ENCODE results near the gene TRIM46. TPM values are rescaled to one million over a fixed set of nuclear protein-coding genes. Genes with fewer than 3 reads are reported as not detected.

The TRIM46 gene
- total RNA-seq, 8 experiments from 2014 or later: 0.20 to 20.2 (median 11.4) TPM

DNA sequence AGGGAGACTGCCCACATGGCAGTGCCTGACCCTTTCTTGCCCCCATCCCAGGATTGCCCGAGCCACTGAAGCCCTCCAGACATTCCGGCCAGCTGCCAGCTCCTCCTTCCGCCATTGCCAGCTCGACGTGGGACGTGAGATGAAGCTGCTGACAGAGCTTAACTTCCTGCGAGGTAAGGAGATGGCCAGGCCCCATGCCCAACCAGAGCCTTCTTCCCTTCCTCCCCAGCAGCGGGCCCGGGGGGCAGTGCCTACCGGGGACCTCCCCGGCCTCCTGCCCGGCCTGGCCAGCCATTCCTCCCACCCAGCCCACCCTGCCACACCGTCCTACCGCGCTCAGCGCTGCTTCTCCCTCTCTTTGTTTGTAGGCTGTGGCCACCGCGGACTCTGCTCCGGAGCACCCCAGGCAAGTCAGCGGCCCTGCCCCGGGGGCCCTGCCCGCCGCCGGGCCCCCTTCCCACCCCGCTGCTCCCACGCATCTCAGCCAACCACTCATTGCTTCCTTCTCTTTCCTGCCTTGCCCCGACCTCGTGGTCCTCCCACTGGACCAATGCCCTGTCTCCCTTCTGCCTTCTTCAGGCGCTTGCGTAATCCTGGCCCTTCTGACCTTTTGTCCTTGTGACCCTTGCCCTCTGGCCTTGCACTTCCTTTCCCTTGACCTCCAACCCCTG lies 4.9 kb downstream of the TRIM46 start:
- ATAC-seq (replicated peaks in 6 of 8): no peak
- in situ Hi-C loops (cut with MboI; ENCODE audit: low pct_unique_long_range_greater_than_20kb in 2 of 9, low sequenced_read_pairs in 9 of 9, unreplicated experiment in 9 of 9): no loop called here
- Histone ChIP-seq H3K4me3 (no peak overlapping the region), H3K27ac (no peak overlapping the region), H3K4me1 (replicated peaks in 1 of 2) (peaks cover 10 to 11% of the 10 kb centered on the region in 2 donors)
- 67 to 100% (median 95%) methylated on average over 1 to 11 of the region's 30 CpGs; no CpG with 5 or more reads in 4 of the 10 experiments for whole genome bisulfite sequencing, 10 experiments

DNA sequence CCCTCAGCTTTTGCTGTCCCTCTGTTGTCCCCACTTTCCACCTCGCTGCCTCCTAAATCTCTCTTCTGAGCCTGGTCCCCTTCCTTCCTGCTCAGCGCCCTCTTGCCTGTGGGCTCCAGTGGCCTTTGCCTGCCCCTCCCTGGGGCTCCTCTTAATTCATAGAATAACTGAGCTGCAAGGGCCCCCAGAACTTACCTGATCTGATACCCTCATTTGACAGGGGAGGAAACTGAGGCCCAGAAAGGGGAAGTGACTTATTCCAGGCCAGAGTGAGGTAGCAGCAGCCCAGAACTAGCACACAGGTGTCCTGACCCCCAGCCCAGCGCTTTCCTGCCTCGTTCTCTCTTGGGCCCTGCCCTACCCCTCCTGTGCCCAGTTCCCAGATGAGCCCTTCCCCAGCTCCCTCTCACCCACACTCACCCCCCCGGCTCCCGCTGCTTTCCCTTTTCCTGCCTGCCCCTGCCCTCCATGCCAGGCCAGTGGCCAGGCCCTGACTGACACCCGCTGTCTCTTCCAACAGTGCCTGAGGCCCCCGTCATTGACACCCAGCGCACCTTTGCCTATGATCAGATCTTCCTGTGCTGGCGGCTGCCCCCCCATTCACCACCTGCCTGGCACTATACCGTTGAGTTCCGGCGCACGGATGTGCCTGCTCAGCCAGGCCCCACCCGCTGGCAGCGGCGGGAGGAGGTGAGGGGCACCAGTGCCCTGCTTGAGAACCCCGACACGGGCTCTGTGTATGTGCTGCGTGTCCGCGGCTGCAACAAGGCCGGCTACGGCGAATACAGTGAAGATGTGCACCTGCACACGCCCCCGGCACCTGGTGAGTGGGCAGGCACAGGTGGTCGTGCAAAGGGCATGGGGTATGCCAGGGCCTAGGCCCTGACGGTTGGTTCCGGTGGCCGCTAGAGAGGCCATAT lies 5.7 kb downstream of the TRIM46 start:
- 71 to 100% (median 98%) methylated on average over 1 to 20 of the region's 31 CpGs; no CpG with 5 or more reads in 2 of the 10 experiments for WGBS, 10 experiments
- ATAC-seq (replicated peaks in 6 of 8): no peak
- in situ Hi-C loops (cut with MboI; ENCODE audit: low pct_unique_long_range_greater_than_20kb in 2 of 9, low sequenced_read_pairs in 9 of 9, unreplicated experiment in 9 of 9): no loop called here
- Histone ChIP-seq H3K27ac (no peak overlapping the region), H3K4me3 (no peak overlapping the region), H3K4me1 (replicated peaks in 1 of 2) (peaks cover 10 to 11% of the 10 kb centered on the region in 2 donors)

DNA sequence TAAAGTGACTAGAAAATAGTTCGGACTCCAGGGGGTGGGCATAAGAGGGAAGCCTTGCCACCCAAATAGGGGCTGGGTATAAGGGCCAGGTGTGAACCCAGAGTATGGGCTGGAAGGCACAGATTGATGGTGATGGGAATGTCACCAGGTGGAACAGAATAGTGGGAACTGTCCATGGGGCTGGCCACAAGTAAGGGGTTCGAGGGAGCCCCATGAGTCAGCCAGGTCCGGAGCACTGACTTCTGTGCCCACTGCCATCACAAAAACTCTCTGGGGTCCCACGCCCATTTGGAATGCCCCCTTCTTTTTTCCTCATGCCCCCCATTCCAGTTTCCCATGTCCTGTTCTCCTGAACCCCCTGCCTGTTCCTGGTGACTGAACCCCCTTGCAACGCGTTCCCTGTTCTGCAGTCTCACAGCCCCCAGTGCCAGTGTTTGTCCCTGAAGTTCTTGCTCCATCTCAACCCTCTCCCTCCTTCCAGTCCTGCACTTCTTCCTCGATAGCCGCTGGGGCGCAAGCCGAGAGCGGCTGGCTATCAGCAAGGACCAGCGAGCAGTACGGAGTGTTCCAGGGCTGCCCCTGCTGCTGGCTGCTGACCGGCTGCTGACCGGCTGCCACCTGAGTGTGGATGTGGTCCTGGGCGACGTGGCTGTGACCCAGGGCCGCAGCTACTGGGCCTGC lies 7.9 kb downstream of the TRIM46 start:
- in situ Hi-C loops (cut with MboI; ENCODE audit: low pct_unique_long_range_greater_than_20kb in 2 of 9, low sequenced_read_pairs in 9 of 9, unreplicated experiment in 9 of 9): no loop called here
- Histone ChIP-seq H3K4me3 (no peak overlapping the region), H3K4me1 (replicated peaks in 1 of 2) (peaks cover 0 to under 1% of the 10 kb centered on the region in 2 donors), H3K27ac (no peak overlapping the region)
- no peak for ATAC-seq (replicated peaks in 6 of 8)
- WGBS, 10 experiments: 42 to 100% (median 99%) methylated on average over 3 to 14 of the region's 18 CpGs; no CpG with 5 or more reads in 5 of the 10 experiments

DNA sequence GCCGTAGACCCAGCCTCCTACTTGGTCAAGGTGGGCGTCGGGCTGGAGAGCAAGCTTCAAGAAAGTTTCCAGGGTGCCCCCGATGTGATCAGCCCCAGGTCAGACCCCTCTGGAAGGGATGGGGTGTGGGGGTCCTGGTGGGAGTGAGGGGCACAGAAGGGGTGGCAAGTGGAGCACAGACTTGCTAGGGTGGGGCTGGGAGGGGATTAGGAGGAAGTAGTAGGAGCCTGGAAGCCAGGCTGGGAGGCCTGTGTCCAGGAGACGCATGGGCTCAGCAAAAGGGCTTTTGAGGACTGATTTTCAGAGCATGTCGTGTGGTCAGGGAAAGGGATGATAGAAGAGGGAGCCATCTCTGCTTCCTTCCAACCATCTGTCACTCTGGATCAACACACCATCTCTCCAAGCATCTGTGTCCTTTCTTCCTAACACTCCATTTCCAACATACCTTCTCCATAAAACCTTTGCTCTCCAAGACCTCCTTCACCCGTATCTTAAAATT lies 8.5 kb downstream of the TRIM46 start:
- H3K4me3 ChIP-seq: no peak overlapping the region
- ATAC-seq (replicated peaks in 6 of 8): no peak
- no peak overlapping the region for H3K27ac ChIP-seq
- in situ Hi-C loops (cut with MboI; ENCODE audit: low pct_unique_long_range_greater_than_20kb in 2 of 9, low sequenced_read_pairs in 9 of 9, unreplicated experiment in 9 of 9): no loop called here
- H3K4me1 ChIP-seq (replicated peaks in 1 of 2): no peaks in the 10 kb centered on the region
- WGBS, 10 experiments: 100% methylated on average over 1 to 2 of the region's 7 CpGs; no CpG with 5 or more reads in 6 of the 10 experiments

DNA sequence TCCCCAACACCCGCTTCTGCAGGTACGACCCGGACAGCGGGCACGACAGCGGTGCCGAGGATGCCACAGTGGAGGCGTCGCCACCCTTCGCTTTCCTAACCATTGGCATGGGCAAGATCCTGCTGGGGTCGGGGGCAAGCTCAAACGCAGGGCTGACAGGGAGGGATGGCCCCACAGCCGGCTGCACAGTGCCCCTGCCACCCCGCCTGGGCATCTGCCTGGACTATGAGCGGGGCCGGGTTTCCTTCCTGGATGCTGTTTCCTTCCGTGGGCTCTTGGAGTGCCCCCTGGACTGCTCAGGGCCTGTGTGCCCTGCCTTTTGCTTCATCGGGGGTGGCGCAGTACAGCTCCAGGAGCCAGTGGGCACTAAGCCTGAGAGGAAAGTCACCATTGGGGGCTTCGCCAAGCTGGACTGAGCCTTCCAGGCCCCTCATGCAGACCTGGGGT lies 10.1 kb downstream of the TRIM46 start:
- Histone ChIP-seq H3K4me3 (no peak overlapping the region), H3K4me1 (replicated peaks in 1 of 2) (no peaks in the 10 kb centered on the region), H3K27ac (no peak overlapping the region)
- ATAC-seq (replicated peaks in 6 of 8): peak in 4 of 8 experiments; percentile 2 to 20 (median 8)
- 60 to 100% (median 96%) methylated on average over 1 to 12 of the region's 20 CpGs; no CpG with 5 or more reads in 2 of the 10 experiments for WGBS, 10 experiments
- in situ Hi-C loops (cut with MboI; ENCODE audit: low pct_unique_long_range_greater_than_20kb in 2 of 9, low sequenced_read_pairs in 9 of 9, unreplicated experiment in 9 of 9): no loop called here

DNA sequence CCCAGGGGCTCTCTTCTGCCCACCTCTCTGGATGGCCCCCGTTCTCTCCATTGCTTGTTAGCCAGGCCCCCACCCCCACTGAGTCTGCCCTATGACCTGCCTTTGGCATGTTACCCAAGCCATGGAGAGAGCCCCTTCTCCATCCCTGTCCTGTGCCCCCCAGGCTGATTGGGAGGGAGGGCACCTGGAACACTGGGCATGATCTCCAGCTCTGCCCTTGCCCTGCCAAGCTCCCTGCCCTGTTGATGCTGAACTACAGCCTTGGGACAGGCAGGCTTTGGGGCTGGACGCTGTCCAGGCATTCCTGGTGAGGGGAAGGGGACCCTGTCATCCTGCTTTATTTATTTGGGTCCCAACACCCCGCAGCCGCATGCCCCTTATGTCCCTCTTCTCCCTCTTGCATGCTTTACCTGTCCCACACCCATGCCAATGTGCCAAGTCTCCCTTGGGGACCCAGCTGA lies 10.7 kb downstream of the TRIM46 start:
- 91 to 100% (median 92%) methylated on average over 1 to 4 of the region's 4 CpGs; no CpG with 5 or more reads in 7 of the 10 experiments for WGBS, 10 experiments
- H3K4me3 ChIP-seq: no peak overlapping the region
- H3K4me1 ChIP-seq (replicated peaks in 1 of 2): no peaks in the 10 kb centered on the region
- in situ Hi-C loops (cut with MboI; ENCODE audit: low pct_unique_long_range_greater_than_20kb in 2 of 9, low sequenced_read_pairs in 9 of 9, unreplicated experiment in 9 of 9): no loop called here
- no peak overlapping the region for H3K27ac ChIP-seq
- peak in 1 of 8 experiments; percentile 5 for ATAC-seq (replicated peaks in 6 of 8)

DNA sequence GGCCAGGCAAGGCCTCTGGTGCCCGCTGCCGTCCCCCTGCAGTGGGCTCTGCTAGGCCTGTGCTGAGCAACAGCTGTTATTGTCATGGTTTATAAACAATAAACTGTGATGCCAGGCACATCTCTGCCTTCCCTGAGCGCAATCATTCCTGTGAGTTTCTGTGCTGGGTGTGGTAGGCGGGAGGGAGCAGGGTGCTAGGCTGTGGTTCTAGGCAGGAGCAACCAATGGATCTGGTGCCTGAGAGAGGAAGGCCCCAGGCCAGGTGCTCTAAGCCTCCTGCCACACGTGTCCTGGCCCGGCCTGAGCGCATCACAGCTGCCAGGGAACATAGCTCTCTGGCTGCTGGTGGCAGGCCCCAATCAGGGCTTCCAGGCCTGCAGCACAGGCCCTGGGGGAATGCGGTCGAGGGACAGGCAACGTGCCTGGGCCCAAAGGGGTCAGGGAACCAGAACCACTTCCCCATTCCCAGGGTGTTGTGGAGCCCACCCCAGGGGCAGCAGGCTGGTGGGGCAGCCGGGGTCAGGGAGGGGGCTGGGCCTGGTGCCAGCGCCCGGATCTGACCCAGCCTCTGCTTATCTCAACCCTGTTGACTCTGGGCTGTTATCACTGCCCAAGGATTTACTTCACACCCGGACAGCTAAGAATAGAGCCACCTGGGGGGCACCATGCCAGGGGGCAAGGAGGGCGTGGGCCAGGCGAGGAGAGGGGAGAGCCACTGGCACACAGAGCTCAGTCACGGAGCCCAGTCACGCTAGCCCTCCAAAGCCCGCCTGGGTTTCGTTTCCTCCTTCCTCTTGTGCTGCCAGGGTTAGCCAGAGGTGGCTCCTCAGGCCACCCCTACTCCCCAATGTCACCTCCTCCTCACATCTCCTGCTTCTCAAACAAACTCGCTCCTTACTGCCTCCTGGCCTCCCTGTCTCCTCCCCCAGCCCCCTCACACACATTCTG lies 11.5 kb downstream of the TRIM46 start:
- peak; percentile 10 to 71 (median 18) for ATAC-seq (replicated peaks in 6 of 8)
- Histone ChIP-seq H3K4me1 (replicated peaks in 1 of 2) (no peaks in the 10 kb centered on the region), H3K27ac (no peak overlapping the region), H3K4me3 (no peak overlapping the region)
- WGBS, 10 experiments: 80 to 100% (median 86%) methylated on average over 1 to 12 of the region's 21 CpGs; no CpG with 5 or more reads in 3 of the 10 experiments
- in situ Hi-C loops (cut with MboI; ENCODE audit: low pct_unique_long_range_greater_than_20kb in 2 of 9, low sequenced_read_pairs in 9 of 9, unreplicated experiment in 9 of 9): no loop called here

DNA sequence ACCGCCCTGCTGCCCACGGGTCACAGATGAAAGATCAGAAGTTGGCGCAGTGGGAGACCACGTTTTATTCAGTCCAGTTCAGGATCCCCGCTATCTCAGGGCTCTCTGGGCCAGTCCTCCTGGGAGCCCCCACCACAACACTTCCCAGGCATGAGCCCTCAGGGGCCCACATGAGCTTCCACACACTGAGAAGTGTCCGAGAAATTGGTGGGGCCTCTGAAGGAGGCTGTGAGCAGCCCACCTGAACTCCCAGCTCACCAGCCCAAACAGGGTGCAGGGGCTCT lies 12.1 kb downstream of the TRIM46 start:
- no peaks in the 10 kb centered on the region for H3K4me1 ChIP-seq (replicated peaks in 1 of 2)
- 53 to 100% (median 86%) methylated on average over 1 to 6 of the region's 6 CpGs; no CpG with 5 or more reads in 5 of the 10 experiments for WGBS, 10 experiments
- H3K27ac ChIP-seq: no peak overlapping the region
- in situ Hi-C loops (cut with MboI; ENCODE audit: low pct_unique_long_range_greater_than_20kb in 2 of 9, low sequenced_read_pairs in 9 of 9, unreplicated experiment in 9 of 9): no loop called here
- no peak overlapping the region for H3K4me3 ChIP-seq
- peak in 2 of 8 experiments; percentile 2 to 6 for ATAC-seq (replicated peaks in 6 of 8)

DNA sequence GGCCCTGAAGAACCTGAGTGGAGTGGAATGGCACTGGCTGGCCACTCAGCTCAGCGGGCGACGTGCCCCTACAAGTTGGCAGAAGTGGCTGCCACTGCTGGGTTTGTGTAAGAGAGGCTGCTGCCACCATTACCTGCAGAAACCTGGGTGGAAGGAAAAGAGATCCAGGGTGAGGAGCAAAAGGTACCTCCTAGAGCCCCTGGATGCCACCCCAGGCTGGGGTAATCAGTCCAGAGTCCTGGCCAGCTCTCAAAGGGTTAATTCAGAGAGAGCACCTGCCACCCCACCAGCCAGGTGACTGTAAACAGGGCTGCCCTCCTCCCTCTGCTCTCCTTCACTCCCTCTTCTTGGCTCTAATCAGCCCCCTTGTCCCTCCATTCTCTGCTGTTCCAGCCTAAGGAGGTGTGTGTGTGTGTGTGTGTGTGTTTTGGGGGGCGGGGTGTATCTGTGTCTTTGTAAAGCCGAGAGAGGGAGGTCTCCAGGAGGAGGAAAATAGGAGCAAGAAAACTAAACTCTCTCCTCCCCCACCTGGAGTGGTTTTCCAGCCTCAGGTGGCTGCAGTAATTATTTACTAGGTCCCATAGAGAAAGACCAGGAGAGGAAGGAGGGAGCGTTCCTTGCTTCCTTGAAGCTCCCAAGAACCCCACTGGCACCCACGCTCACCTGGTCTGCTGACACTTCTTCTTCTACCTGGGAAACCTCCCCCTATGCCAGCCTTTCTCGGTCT lies 12.6 kb downstream of the TRIM46 start:
- no peak overlapping the region for H3K4me3 ChIP-seq
- 0 to 93% (median 74%) methylated on average over 2 to 7 of the region's 8 CpGs; no CpG with 5 or more reads in 4 of the 10 experiments for WGBS, 10 experiments
- no peak overlapping the region for H3K27ac ChIP-seq
- peak in 1 of 8 experiments; percentile 11 for ATAC-seq (replicated peaks in 6 of 8)
- H3K4me1 ChIP-seq (replicated peaks in 1 of 2): no peaks in the 10 kb centered on the region
- in situ Hi-C loops (cut with MboI; ENCODE audit: low pct_unique_long_range_greater_than_20kb in 2 of 9, low sequenced_read_pairs in 9 of 9, unreplicated experiment in 9 of 9): no loop called here

DNA sequence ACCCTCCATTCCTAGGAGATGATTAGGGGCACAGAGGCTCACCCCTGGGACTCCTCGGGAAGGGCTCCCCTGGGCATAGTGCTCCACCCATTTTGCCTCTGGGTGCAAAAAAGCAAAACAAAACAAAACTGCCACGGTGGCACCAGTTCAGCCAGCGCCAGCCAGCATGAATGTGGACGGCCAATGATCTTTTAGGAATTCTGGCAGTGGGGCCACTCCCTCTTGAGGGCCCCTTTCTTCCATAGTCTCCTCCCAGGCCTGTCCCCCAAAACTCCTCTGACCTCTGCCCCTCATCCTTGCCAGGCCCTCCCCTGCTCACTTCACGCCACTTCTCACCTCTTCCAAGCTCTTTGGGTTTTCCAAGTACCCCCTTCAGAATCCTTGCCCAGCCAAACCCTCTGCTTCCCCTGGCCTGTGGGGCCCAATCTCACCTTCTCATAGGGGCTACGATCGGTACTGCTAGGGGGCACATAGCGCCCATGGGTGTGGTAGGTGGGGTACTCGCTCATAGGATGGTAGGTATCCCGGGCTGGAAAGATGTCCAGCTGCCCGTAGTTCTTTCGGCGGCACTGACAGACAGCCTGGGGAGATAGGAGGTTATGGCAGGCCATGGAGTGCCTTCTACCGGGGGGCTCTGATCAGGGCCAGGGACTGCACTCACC lies 13.3 kb downstream of the TRIM46 start:
- Histone ChIP-seq H3K27ac (no peak overlapping the region), H3K4me3 (no peak overlapping the region), H3K4me1 (replicated peaks in 1 of 2) (no peaks in the 10 kb centered on the region)
- 56 to 100% (median 90%) methylated on average over 1 to 14 of the region's 14 CpGs; no CpG with 5 or more reads in 3 of the 10 experiments for WGBS, 10 experiments
- ATAC-seq (replicated peaks in 6 of 8): peak in 3 of 8 experiments; percentile 9 to 15 (median 14)
- in situ Hi-C loops (cut with MboI; ENCODE audit: low pct_unique_long_range_greater_than_20kb in 2 of 9, low sequenced_read_pairs in 9 of 9, unreplicated experiment in 9 of 9): no loop called here

DNA sequence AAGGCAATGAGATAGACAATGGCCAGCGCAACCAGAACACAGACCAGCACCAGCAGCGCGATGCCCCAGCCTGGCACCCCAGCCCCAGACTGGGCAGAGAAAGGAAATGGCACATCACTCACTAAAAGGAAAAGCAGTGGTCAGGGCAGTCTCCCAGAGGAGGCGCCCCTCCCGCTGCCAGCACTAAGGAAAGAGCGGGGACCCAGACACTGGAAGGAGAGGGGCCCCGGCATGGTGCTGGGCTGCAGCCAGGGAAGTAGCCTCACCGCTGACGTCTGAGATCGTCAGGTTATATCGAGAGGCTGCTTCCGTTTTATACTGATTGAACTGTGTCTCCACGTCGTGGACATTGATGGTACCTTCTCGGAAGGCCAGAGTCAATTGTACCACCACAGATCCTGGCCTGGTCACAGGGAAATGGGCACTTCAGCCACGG lies 13.8 kb downstream of the TRIM46 start:
- in situ Hi-C loops (cut with MboI; ENCODE audit: low pct_unique_long_range_greater_than_20kb in 2 of 9, low sequenced_read_pairs in 9 of 9, unreplicated experiment in 9 of 9): no loop called here
- peaks cover 0 to 2% of the 10 kb centered on the region in 2 donors for H3K4me1 ChIP-seq (replicated peaks in 1 of 2)
- H3K27ac ChIP-seq: no peak overlapping the region
- H3K4me3 ChIP-seq: no peak overlapping the region
- 20 to 100% (median 78%) methylated on average over 1 to 9 of the region's 16 CpGs; no CpG with 5 or more reads in 1 of the 10 experiments for WGBS, 10 experiments
- peak in 1 of 8 experiments; percentile 6 for ATAC-seq (replicated peaks in 6 of 8)
